HepG2 (cell line): ENCODE results near the gene SPATA12. TPM values are rescaled to one million over a fixed set of nuclear protein-coding genes. Genes with fewer than 3 reads are reported as not detected.

Experiments
- FOSL1 ChIP-seq: sonication (generic); formaldehyde crosslinking; IDR thresholded peaks from 2 replicates; pipeline ENCODE4 v1.9.0; 2021; ENCODE audit warnings: missing genetic modification reagents, borderline replicate concordance
- GABPB1 ChIP-seq: IDR thresholded peaks from 2 replicates; pipeline ENCODE4 v1.6.1; 2016; ENCODE audit warnings: mild to moderate bottlenecking, missing genetic modification reagents, moderate library complexity, missing compliant biosample characterization
- GATAD2A ChIP-seq: IDR thresholded peaks from 2 replicates; pipeline ENCODE4 v1.6.1; 2016
- KLF12 ChIP-seq: sonication (generic); formaldehyde crosslinking; IDR thresholded peaks from 2 replicates; pipeline ENCODE4 v1.4.0; 2020; ENCODE audit warnings: missing genetic modification reagents, borderline replicate concordance
- MEIS2 ChIP-seq: sonication (generic); formaldehyde crosslinking; IDR thresholded peaks from 2 replicates; pipeline ENCODE4 v1.9.0; 2021; ENCODE audit warnings: mild to moderate bottlenecking, missing genetic modification reagents
- NFE2 ChIP-seq: sonication (generic); formaldehyde crosslinking; IDR thresholded peaks from 2 replicates; pipeline ENCODE4 v1.4.0; 2020; ENCODE audit warnings: missing genetic modification reagents
- NR2F1 ChIP-seq, 2 experiments: fragments of 450-650 bp in 1 of 2; formaldehyde crosslinking in 1 of 2; IDR thresholded peaks; 2 replicates each; pipeline versions ENCODE4 v1.5.0 to v1.6.1; 2016 to 2020; ENCODE audit warnings: mild to moderate bottlenecking in 1 of 2, missing compliant biosample characterization in 1 of 2, missing genetic modification reagents in 1 of 2, moderate library complexity in 1 of 2
- NRL ChIP-seq: sonication (generic); formaldehyde crosslinking; IDR thresholded peaks from 2 replicates; pipeline ENCODE4 v1.5.0; 2020; ENCODE audit warnings: missing genetic modification reagents, mild to moderate bottlenecking, moderate library complexity, borderline replicate concordance
- SNAI1 ChIP-seq: sonication (generic); formaldehyde crosslinking; IDR thresholded peaks from 2 replicates; pipeline ENCODE4 v1.5.0; 2020; ENCODE audit warnings: mild to moderate bottlenecking, missing genetic modification reagents, borderline replicate concordance
- TGIF2 ChIP-seq: IDR thresholded peaks from 2 replicates; pipeline ENCODE4 v1.6.1; 2016; ENCODE audit warnings: control low read depth, missing compliant biosample characterization
- TOE1 ChIP-seq: sonication (generic); formaldehyde crosslinking; IDR thresholded peaks from 2 replicates; pipeline ENCODE4 v1.4.0; 2020; ENCODE audit warnings: mild to moderate bottlenecking, missing genetic modification reagents
- TRIM24 ChIP-seq: sonication (generic); formaldehyde crosslinking; IDR thresholded peaks from 2 replicates; pipeline ENCODE4 v1.8.0; 2022; ENCODE audit warnings: mild to moderate bottlenecking, missing genetic modification reagents
- ZNF317 ChIP-seq: sonication (generic); formaldehyde crosslinking; IDR thresholded peaks from 2 replicates; pipeline ENCODE4 v1.5.0; 2020; ENCODE audit warnings: mild to moderate bottlenecking, missing genetic modification reagents
- ZNF331 ChIP-seq: sonication (generic); formaldehyde crosslinking; IDR thresholded peaks from 2 replicates; pipeline ENCODE4 v1.4.0; 2020; ENCODE audit warnings: missing genetic modification reagents
- ZNF354B ChIP-seq: sonication (generic); formaldehyde crosslinking; IDR thresholded peaks from 2 replicates; pipeline ENCODE4 v1.8.0; 2022; ENCODE audit warnings: mild to moderate bottlenecking, missing genetic modification reagents
- ZNF543 ChIP-seq: sonication (generic); formaldehyde crosslinking; IDR thresholded peaks from 2 replicates; pipeline ENCODE4 v1.4.0; 2020; ENCODE audit warnings: mild to moderate bottlenecking, missing genetic modification reagents
- polyA plus RNA-seq, 8 experiments: library from polyadenylated mRNA; depleted of rRNA in 3 of 8; stranded (reverse) in 7 of 8; unstranded in 1 of 8; fragments of >200 nt; fragmentation: Illumina TruSeq in 4 of 8; extraction: Trizol in 4 of 8; gene quantifications; 2 replicates each; pipeline versions ENCODE4 v1.2.1 to v1.2.3, GENCODE V29; 2011 to 2016; ENCODE audit warnings: low read depth in 4 of 8, missing spikeins in 1 of 8, mixed read lengths in 1 of 8; ENCODE audit not compliant: insufficient read depth in 1 of 8
- total RNA-seq, 5 experiments: library from RNA; depleted of rRNA; stranded (reverse); fragments of >200 nt; fragmentation: Illumina TruSeq; extraction: Trizol; gene quantifications; 2 replicates each; pipeline ENCODE4 v1.2.3, GENCODE V29; 2016; ENCODE audit warnings: low read depth in 1 of 5
- TF ChIP-seq, protein P1 (sequence below): sonication (generic); formaldehyde crosslinking; IDR thresholded peaks from 2 replicates; pipeline ENCODE4 v1.4.0; 2020; ENCODE audit warnings: low read depth, mild to moderate bottlenecking, missing genetic modification reagents
- TF ChIP-seq, protein P2 (sequence below): sonication (generic); formaldehyde crosslinking; IDR thresholded peaks from 2 replicates; pipeline ENCODE4 v1.4.0; 2020; ENCODE audit warnings: missing genetic modification reagents, borderline replicate concordance
- TF ChIP-seq, protein P3 (sequence below): sonication (generic); formaldehyde crosslinking; IDR thresholded peaks from 2 replicates; pipeline ENCODE4 v1.8.0; 2022; ENCODE audit warnings: missing genetic modification reagents, low read depth, mild to moderate bottlenecking, borderline replicate concordance
- TF ChIP-seq, protein P4 (sequence below): sonication (generic); formaldehyde crosslinking; IDR thresholded peaks from 2 replicates; pipeline ENCODE4 v1.4.0; 2020; ENCODE audit warnings: mild to moderate bottlenecking, low read depth, missing genetic modification reagents
- TF ChIP-seq, protein P5 (sequence below): sonication (generic); formaldehyde crosslinking; conservative IDR thresholded peaks from 2 replicates; pipeline ENCODE4 v1.5.0; 2020; ENCODE audit warnings: missing genetic modification reagents
- TF ChIP-seq, protein P6 (sequence below): sonication (generic); formaldehyde crosslinking; IDR thresholded peaks from 2 replicates; pipeline ENCODE4 v1.5.0; 2020; ENCODE audit warnings: missing genetic modification reagents

Gene SPATA12
- total and polyA plus RNA-seq, 2 of the 13 experiments (the other 11 are each of a cell fraction or from before 2014, with no cell fraction given): 0.09 to 0.25 TPM

DNA sequence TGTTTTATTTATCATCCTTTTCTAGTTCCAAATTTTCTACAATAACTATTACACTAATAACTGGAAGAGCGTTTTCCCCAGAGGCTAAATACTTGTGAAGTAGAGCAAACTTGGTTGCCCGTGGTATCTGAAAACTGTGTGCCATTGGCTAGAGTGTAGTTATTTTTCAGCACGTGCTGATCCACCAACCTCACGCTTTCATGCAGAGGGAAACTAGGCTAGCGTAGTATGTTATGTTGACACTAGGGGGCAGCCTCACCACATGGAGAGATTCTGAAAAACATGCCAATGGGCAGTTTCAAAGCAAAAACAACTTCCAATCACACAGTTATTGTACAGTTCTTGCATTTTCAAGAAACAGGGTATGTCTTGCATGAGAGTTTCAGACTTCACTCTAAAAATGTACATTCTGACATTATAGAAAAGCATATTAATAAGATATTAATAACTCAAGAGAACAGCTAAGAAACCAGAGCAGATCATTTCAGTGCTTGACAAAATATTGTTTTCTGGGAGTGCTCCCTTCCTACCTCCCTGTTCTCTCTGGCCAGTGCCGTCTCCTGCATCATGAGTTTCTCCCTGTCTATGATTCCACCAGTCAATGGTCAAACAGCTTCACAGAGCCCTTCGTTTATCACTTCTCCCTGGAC lies 39.7 kb downstream of the SPATA12 start (continued):
- TF ChIP-seq ZNF354B (no peak), GATAD2A (peak; percentile 26; the same call in 1 of the 2 replicates), FOSL1 (no peak), TOE1 (no peak), MEIS2 (CRISPR knock-in tag) (no peak), ZNF317 (no peak), TRIM24 (CRISPR knock-in tag) (no peak), NRL (CRISPR knock-in tag) (no peak), SNAI1 (CRISPR knock-in tag) (no peak), KLF12 (CRISPR knock-in tag) (no peak), TGIF2 (peak; percentile 64; the same call in 1 of the 2 replicates), NFE2 (CRISPR knock-in tag) (no peak), ZNF543 (CRISPR knock-in tag) (no peak), GABPB1 (no peak), NR2F1 (CRISPR knock-in tag; IDR thresholded peaks at IDR 0.05) (no peak), ZNF331 (peak; percentile 58; the same call in 1 of the 2 replicates)
- TF ChIP-seq, protein P1, sequence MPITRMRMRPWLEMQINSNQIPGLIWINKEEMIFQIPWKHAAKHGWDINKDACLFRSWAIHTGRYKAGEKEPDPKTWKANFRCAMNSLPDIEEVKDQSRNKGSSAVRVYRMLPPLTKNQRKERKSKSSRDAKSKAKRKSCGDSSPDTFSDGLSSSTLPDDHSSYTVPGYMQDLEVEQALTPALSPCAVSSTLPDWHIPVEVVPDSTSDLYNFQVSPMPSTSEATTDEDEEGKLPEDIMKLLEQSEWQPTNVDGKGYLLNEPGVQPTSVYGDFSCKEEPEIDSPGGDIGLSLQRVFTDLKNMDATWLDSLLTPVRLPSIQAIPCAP (CRISPR knock-in tag): no peak
- TF ChIP-seq, protein P2, sequence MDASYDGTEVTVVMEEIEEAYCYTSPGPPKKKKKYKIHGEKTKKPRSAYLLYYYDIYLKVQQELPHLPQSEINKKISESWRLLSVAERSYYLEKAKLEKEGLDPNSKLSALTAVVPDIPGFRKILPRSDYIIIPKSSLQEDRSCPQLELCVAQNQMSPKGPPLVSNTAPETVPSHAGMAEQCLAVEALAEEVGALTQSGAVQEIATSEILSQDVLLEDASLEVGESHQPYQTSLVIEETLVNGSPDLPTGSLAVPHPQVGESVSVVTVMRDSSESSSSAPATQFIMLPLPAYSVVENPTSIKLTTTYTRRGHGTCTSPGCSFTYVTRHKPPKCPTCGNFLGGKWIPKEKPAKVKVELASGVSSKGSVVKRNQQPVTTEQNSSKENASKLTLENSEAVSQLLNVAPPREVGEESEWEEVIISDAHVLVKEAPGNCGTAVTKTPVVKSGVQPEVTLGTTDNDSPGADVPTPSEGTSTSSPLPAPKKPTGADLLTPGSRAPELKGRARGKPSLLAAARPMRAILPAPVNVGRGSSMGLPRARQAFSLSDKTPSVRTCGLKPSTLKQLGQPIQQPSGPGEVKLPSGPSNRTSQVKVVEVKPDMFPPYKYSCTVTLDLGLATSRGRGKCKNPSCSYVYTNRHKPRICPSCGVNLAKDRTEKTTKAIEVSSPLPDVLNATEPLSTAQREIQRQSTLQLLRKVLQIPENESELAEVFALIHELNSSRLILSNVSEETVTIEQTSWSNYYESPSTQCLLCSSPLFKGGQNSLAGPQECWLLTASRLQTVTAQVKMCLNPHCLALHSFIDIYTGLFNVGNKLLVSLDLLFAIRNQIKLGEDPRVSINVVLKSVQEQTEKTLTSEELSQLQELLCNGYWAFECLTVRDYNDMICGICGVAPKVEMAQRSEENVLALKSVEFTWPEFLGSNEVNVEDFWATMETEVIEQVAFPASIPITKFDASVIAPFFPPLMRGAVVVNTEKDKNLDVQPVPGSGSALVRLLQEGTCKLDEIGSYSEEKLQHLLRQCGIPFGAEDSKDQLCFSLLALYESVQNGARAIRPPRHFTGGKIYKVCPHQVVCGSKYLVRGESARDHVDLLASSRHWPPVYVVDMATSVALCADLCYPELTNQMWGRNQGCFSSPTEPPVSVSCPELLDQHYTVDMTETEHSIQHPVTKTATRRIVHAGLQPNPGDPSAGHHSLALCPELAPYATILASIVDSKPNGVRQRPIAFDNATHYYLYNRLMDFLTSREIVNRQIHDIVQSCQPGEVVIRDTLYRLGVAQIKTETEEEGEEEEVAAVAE (CRISPR knock-in tag): no peak
- TF ChIP-seq, protein P3, sequence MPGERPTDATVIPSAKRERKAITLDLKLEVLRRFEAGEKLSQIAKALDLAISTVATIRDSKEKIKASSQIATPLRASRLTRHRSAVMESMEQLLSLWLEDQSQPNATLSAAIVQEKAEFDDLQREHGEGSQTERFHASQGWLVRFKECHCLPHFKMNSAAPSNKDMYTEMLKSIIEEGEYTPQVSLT (CRISPR knock-in tag): no peak
- TF ChIP-seq, protein P4, sequence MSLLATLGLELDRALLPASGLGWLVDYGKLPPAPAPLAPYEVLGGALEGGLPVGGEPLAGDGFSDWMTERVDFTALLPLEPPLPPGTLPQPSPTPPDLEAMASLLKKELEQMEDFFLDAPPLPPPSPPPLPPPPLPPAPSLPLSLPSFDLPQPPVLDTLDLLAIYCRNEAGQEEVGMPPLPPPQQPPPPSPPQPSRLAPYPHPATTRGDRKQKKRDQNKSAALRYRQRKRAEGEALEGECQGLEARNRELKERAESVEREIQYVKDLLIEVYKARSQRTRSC (CRISPR knock-in tag): no peak
- TF ChIP-seq, protein P5, sequence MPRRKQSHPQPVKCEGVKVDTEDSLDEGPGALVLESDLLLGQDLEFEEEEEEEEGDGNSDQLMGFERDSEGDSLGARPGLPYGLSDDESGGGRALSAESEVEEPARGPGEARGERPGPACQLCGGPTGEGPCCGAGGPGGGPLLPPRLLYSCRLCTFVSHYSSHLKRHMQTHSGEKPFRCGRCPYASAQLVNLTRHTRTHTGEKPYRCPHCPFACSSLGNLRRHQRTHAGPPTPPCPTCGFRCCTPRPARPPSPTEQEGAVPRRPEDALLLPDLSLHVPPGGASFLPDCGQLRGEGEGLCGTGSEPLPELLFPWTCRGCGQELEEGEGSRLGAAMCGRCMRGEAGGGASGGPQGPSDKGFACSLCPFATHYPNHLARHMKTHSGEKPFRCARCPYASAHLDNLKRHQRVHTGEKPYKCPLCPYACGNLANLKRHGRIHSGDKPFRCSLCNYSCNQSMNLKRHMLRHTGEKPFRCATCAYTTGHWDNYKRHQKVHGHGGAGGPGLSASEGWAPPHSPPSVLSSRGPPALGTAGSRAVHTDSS (CRISPR knock-in tag): no peak
- TF ChIP-seq, protein P6, sequence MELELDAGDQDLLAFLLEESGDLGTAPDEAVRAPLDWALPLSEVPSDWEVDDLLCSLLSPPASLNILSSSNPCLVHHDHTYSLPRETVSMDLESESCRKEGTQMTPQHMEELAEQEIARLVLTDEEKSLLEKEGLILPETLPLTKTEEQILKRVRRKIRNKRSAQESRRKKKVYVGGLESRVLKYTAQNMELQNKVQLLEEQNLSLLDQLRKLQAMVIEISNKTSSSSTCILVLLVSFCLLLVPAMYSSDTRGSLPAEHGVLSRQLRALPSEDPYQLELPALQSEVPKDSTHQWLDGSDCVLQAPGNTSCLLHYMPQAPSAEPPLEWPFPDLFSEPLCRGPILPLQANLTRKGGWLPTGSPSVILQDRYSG (CRISPR knock-in tag): no peak
